Coronary artery (tissue), 2 donors: ENCODE results near the gene C11orf98.

Experiments
- DNase-seq: peaks from one replicate; pipeline ENCODE4 v3.0.0-alpha.2; 2017; ENCODE audit warnings: low spot score
- H3K27ac ChIP-seq, 2 donors: fragments of 200-600 bp; sonication (generic); one replicate each; pipeline ENCODE4 v1.5.1; 2016 to 2019
- H3K4me3 ChIP-seq: fragments of 200-600 bp; sonication (generic); 2 replicates; pipeline ENCODE4 v1.5.1; 2016; ENCODE audit warnings: mild to moderate bottlenecking, moderate library complexity
- TF ChIP-seq, protein P1 (sequence below): fragments of 200-600 bp; sonication (generic); IDR thresholded peaks from one replicate; pipeline ENCODE4 v1.5.1; 2019; ENCODE audit warnings: antibody characterized with exemption

Gene C11orf98

DNA sequence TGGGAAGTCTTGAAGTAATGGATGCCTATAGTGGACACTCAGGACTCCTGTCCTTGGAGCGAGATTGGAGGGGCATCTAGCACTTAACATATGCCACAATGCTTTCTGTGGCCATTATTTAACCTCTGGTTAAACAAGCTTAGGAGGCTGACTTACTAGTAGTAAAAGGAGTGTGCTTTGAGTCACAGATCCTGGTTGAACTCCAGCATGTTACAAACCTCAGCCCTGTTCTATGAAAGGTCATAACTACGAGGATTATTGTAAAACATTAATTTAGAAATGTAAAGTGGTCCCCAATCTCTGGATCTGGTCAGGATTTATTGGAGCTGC lies 8.2 kb upstream of the C11orf98 start:
- TF ChIP-seq, protein P1, sequence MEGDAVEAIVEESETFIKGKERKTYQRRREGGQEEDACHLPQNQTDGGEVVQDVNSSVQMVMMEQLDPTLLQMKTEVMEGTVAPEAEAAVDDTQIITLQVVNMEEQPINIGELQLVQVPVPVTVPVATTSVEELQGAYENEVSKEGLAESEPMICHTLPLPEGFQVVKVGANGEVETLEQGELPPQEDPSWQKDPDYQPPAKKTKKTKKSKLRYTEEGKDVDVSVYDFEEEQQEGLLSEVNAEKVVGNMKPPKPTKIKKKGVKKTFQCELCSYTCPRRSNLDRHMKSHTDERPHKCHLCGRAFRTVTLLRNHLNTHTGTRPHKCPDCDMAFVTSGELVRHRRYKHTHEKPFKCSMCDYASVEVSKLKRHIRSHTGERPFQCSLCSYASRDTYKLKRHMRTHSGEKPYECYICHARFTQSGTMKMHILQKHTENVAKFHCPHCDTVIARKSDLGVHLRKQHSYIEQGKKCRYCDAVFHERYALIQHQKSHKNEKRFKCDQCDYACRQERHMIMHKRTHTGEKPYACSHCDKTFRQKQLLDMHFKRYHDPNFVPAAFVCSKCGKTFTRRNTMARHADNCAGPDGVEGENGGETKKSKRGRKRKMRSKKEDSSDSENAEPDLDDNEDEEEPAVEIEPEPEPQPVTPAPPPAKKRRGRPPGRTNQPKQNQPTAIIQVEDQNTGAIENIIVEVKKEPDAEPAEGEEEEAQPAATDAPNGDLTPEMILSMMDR: no peak
- Histone ChIP-seq H3K4me3 (peak overlapping the region; percentile 89), H3K27ac (no peak overlapping the region)
- no peak for DNase-seq

DNA sequence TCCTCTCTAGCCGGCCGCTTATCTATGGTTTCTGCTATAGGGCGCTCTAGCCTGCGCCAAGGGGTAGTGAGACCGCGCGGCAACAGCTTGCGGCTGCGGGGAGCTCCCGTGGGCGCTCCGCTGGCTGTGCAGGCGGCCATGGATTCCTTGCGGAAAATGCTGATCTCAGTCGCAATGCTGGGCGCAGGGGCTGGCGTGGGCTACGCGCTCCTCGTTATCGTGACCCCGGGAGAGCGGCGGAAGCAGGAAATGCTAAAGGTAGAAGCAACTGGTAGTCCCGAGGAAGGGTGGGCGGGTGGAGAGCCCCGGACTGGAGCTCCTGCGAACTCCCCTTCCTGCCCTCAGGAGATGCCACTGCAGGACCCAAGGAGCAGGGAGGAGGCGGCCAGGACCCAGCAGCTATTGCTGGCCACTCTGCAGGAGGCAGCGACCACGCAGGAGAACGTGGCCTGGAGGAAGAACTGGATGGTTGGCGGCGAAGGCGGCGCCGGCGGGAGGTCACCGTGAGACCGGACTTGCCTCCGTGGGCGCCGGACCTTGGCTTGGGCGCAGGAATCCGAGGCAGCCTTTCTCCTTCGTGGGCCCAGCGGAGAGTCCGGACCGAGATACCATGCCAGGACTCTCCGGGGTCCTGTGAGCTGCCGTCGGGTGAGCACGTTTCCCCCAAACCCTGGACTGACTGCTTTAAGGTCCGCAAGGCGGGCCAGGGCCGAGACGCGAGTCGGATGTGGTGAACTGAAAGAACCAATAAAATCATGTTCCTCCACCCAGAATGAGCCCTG lies 6.8 kb upstream of the C11orf98 start, which contains the start of the genes LBHD1 and UQCC3:
Gene LBHD1 (minus strand): TSS at position 660 of the 782 bp plus-strand sequence. CDS start 2,236 bp downstream, outside the sequence.
Gene UQCC3 (plus strand): TSS at position 66 of the 782 bp plus-strand sequence. CDS start 73 bp downstream, at position 139.
- H3K4me3 ChIP-seq: peak within 1 kb of the TSS; percentile 89
- DNase-seq: peak; percentile 85
- peak within 1 kb of the TSS; percentile 77 to 92 for H3K27ac ChIP-seq
- TF ChIP-seq, protein P1: no peak

DNA sequence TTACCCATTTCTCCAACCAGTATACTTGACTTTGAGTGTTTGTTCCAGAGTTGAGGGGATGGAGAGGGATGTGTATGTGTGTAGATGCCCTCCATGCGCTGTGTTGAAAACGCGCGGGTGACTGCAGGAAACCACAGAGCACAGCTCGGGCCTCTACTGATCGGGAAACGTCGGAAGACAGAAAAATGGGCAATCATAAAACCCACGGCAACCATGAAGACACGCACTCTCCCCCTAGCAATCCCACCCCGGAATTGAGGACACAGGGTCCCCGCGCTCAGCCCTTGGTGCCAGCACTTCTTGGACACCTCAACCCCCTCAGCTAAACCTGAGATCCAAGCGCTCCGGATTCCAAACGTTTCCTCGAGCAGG lies 6.2 kb upstream of the C11orf98 start:
- Histone ChIP-seq H3K27ac (peak overlapping the region; percentile 77 to 92), H3K4me3 (peak overlapping the region; percentile 89)
- TF ChIP-seq, protein P1: no peak
- no peak for DNase-seq

DNA sequence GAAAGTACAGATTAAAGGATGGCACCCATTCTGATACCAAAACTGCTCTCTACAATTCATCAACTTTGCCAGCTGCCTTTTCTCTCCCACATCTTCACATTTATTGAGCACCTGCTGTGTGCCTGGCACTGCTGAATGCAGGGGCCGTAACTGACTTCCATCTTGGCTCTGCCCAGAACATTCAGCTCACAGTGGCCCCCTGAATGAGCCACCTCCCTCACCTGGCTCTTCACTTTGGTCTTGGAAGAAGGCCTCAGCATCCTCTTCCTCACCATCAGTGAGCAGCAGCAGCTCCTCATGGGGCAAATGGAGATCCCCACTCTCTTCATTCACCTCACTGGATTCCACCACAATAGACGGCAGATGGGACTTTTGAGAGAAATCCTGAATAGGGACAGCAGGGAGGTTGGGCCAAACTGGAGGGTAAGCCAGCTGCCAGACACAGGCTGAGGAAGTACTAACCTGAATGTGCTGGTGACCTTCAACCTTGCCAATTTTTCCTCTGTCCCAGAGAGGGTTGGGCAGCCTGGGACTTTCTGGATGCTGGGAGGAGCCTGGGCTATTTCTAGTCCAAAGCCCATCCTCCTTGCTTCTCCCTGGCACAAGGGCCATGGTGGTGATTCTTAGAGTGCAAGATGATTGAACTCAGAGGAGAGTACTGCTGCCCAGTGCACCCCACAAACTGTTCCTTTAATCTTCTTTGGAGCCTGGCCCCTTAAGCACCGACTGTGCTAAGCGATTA lies 4.6 kb upstream of the C11orf98 start:
- no peak overlapping the region for H3K27ac ChIP-seq
- no peak for DNase-seq
- TF ChIP-seq, protein P1: no peak
- H3K4me3 ChIP-seq: no peak overlapping the region

DNA sequence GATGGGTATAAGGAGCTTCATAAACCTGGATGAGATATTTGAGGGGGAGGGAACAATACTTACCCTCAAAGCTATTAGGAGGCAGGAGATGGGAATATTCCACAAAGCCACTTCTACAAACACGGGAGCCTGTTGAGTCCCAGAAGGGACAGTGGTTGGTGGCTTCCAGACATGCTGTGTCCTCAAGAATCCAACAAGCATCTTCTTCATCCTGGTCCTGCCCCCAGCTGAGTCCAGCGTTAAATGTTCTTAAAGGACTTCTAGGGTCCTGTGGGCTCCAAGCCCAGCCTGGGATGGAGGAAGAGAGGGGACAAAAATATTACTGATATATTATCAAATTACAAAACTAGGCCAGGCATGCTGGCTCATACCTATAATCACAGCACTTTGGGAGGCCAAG lies 2.5 kb upstream of the C11orf98 start:
- Histone ChIP-seq H3K27ac (no peak overlapping the region), H3K4me3 (no peak overlapping the region)
- TF ChIP-seq, protein P1: no peak
- DNase-seq: no peak

DNA sequence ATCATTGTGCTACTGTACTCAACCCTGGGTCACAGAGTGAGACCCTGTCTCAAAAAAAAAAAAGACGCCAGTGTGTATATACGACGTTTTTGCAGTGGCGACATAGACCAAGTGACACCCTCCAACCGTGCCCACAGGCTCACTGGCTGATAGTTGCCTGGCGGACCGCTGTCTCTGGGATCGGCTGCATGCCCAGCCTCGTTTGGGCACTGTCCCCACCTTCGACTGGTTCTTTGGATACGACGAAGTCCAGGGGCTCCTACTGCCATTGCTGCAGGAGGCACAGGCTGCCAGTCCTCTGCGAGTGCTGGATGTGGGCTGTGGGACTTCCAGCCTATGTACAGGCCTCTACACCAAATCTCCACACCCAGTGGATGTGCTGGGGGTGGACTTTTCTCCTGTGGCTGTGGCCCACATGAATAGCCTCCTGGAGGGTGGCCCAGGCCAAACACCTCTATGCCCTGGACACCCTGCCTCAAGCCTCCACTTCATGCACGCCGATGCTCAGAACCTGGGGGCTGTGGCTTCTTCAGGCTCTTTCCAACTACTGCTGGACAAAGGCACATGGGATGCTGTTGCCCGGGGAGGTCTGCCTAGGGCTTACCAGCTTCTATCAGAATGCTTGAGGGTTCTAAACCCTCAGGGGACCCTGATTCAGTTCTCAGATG lies 1.4 kb upstream of the C11orf98 start:
- peak overlapping the region; percentile 55 to 93 for H3K27ac ChIP-seq
- peak overlapping the region; percentile 86 for H3K4me3 ChIP-seq
- DNase-seq: no peak
- TF ChIP-seq, protein P1: no peak
